HFFc6 (cell line): Measurements from ENCODE around the gene CHAF1B. TPM values are rescaled to one million over a fixed set of nuclear protein-coding genes. Genes with fewer than 3 reads are reported as not detected.

ENCODE experiments used
- DNase-seq: peaks from one replicate; pipeline ENCODE4 v3.0.0-alpha.2; 2018
- H3K27ac Mint-ChIP-seq: 2 replicates; pipeline ENCODE4 v1.8.0; 2020; ENCODE audit warnings: mild to moderate bottlenecking, mixed read lengths
- H3K27me3 Mint-ChIP-seq: 2 replicates; pipeline ENCODE4 v1.8.0; 2021; ENCODE audit warnings: mild to moderate bottlenecking, moderate library complexity, mixed read lengths; ENCODE audit not compliant: insufficient read depth
- H3K36me3 Mint-ChIP-seq: 2 replicates; pipeline ENCODE4 v1.8.0; 2021; ENCODE audit warnings: low read depth, mixed read lengths
- H3K4me1 Mint-ChIP-seq: 2 replicates; pipeline ENCODE4 v1.8.0; 2020; ENCODE audit warnings: low read depth, mixed read lengths
- H3K4me3 Mint-ChIP-seq: 2 replicates; pipeline ENCODE4 v1.8.0; 2020; ENCODE audit warnings: mild to moderate bottlenecking, moderate library complexity, mixed read lengths
- H3K9me3 Mint-ChIP-seq: 2 replicates; pipeline ENCODE4 v1.8.0; 2020; ENCODE audit warnings: mild to moderate bottlenecking, mixed read lengths
- total RNA-seq, 6 experiments: library from RNA; stranded (reverse); fragmentation: NEBNext Ultra II Directional; extraction: Animal tissue kit (Norgen Biotek cat#: 25700); gene quantifications; 2 replicates in 1 of 6; 3 replicates in 5 of 6; pipeline ENCODE4 v1.2.3, GENCODE V29; 2021
- TF ChIP-seq, protein P1 (sequence below): fragments of 200-600 bp; sonication (generic); IDR thresholded peaks from 2 replicates; pipeline ENCODE4 v1.5.0; 2021; ENCODE audit warnings: antibody characterized with exemption, mild to moderate bottlenecking

The CHAF1B gene
- total RNA-seq, 6 experiments from 2014 or later, result 4.3 to 11.4 (median 10.5) TPM

DNA sequence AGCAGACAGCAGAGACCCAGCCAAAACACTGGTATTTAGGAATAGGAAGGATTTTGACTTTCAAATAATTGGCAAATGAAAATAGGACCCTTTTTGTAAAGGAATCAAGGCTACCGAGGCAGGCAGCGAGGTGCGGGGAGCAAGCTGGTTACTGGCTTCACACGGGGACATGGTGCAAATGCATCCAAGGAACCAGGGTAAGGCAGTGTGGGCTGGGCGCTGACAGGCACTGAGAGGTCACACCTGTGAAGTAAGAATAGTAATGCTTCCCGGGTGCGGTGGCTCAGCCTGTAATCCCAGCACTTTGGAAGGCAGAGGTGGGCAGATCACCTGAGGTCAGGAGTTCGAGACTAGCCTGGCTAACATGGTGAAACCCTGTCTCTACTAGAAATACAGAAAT lies 15.5 kb downstream of the CHAF1B start:
- no peaks in the 10 kb centered on the region for H3K9me3 Mint-ChIP-seq
- no peak overlapping the region for H3K4me3 Mint-ChIP-seq
- DNase-seq, result no peak
- H3K36me3 Mint-ChIP-seq, result peaks cover 8% of the 10 kb centered on the region; the same call in 1 of the 2 replicates
- no peaks in the 10 kb centered on the region for H3K4me1 Mint-ChIP-seq
- H3K27ac Mint-ChIP-seq, result no peak overlapping the region
- TF ChIP-seq, protein P1, sequence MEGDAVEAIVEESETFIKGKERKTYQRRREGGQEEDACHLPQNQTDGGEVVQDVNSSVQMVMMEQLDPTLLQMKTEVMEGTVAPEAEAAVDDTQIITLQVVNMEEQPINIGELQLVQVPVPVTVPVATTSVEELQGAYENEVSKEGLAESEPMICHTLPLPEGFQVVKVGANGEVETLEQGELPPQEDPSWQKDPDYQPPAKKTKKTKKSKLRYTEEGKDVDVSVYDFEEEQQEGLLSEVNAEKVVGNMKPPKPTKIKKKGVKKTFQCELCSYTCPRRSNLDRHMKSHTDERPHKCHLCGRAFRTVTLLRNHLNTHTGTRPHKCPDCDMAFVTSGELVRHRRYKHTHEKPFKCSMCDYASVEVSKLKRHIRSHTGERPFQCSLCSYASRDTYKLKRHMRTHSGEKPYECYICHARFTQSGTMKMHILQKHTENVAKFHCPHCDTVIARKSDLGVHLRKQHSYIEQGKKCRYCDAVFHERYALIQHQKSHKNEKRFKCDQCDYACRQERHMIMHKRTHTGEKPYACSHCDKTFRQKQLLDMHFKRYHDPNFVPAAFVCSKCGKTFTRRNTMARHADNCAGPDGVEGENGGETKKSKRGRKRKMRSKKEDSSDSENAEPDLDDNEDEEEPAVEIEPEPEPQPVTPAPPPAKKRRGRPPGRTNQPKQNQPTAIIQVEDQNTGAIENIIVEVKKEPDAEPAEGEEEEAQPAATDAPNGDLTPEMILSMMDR, result no peak
- no peaks in the 10 kb centered on the region for H3K27me3 Mint-ChIP-seq

DNA sequence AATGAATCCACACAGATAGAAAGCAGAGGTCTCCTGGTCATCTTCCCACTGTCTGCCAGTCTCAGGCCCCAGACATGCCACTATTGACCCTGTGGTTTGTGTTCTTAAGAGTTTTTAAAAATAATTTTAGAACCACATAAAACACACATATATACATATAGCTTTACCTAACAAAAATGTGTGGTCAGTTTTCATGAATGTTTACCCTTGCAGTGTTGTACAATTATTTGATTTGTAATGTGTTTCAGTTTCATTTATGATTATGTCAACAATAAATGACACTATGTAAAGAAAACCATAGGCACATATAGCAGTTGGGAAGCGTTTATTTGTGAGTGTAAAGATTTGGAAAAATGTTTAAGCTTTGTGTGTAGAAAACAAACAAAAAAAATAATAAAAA lies 17.1 kb downstream of the CHAF1B start:
- H3K27me3 Mint-ChIP-seq, result no peaks in the 10 kb centered on the region
- no peak overlapping the region for H3K4me3 Mint-ChIP-seq
- H3K36me3 Mint-ChIP-seq, result peaks cover 8% of the 10 kb centered on the region; the same call in 1 of the 2 replicates
- no peaks in the 10 kb centered on the region for H3K9me3 Mint-ChIP-seq
- no peaks in the 10 kb centered on the region for H3K4me1 Mint-ChIP-seq
- TF ChIP-seq, protein P1, result no peak
- no peak overlapping the region for H3K27ac Mint-ChIP-seq
- no peak for DNase-seq

DNA sequence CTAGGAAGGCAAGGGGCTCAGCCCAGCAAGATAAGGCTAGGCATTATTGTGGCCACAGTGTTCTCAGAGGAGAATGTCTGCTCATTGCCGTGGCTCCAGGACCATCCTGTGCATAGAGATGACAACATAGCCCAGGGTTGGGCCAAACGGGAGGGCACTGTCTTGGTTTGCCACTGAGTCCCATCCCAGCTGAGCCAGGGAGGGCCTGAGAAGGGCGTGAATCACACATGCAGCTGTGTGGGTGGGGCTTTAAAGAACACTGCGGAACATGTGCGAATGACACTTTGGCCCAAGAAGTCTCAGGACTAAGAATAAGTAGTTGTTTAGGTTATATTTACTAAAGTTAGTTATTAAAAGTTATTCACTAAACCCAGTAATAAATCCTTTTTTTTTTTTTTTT lies 18.5 kb downstream of the CHAF1B start:
- DNase-seq, result no peak
- H3K4me1 Mint-ChIP-seq, result peaks cover 6% of the 10 kb centered on the region; the same call in 1 of the 2 replicates
- H3K36me3 Mint-ChIP-seq, result peaks cover 5% of the 10 kb centered on the region; the same call in 1 of the 2 replicates
- H3K4me3 Mint-ChIP-seq, result no peak overlapping the region
- H3K9me3 Mint-ChIP-seq, result no peaks in the 10 kb centered on the region
- H3K27me3 Mint-ChIP-seq, result no peaks in the 10 kb centered on the region
- H3K27ac Mint-ChIP-seq, result no peak overlapping the region
- TF ChIP-seq, protein P1, result no peak

DNA sequence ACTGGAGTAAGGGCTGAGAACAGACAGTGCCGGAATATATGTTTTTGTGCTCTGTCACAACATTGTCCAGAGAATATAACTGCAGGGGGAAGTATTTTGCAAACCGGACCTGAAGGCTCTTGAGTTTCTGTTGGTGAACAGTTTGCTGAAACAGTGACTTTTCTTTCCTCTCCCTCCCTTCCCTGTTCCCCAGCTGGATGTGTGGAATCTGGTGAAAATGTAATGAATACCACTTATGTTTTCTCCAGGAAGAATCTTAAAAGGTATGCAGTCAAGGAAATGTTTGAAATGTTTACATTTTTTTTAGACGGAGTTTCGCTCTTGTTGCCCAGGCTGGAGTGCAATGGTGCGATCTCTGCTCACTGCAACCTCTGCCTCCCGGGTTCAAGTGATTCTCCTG lies 23.4 kb downstream of the CHAF1B start:
- no peak for DNase-seq
- H3K4me3 Mint-ChIP-seq, result no peak overlapping the region
- no peak overlapping the region for H3K27ac Mint-ChIP-seq
- H3K36me3 Mint-ChIP-seq, result peaks cover 11% of the 10 kb centered on the region
- no peaks in the 10 kb centered on the region for H3K9me3 Mint-ChIP-seq
- H3K27me3 Mint-ChIP-seq, result peaks cover 1% of the 10 kb centered on the region; the same call in 1 of the 2 replicates
- TF ChIP-seq, protein P1, result no peak
- H3K4me1 Mint-ChIP-seq, result peaks cover 6% of the 10 kb centered on the region; the same call in 1 of the 2 replicates

DNA sequence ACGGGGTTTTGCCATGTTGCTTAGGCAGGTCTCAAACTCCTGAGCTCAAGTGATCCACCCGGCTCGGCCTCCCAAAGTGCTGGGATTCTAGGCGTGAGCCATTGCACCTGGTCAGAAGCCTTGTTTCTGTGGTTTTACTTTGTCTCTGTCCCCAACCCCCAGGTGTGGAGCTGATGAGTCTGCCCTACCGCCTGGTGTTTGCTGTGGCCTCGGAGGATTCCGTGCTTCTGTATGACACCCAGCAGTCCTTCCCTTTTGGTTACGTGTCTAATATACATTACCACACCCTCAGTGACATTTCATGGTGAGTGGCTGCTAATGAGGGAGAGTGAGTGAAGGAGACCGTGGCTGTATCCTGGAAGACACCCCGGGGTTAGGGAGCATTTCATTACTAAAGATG lies 26.1 kb downstream of the CHAF1B start:
- peaks cover 6% of the 10 kb centered on the region; the same call in 1 of the 2 replicates for H3K4me1 Mint-ChIP-seq
- DNase-seq, result no peak
- no peaks in the 10 kb centered on the region for H3K9me3 Mint-ChIP-seq
- TF ChIP-seq, protein P1, result no peak
- H3K27me3 Mint-ChIP-seq, result peaks cover 1% of the 10 kb centered on the region; the same call in 1 of the 2 replicates
- H3K27ac Mint-ChIP-seq, result no peak overlapping the region
- peaks cover 13% of the 10 kb centered on the region for H3K36me3 Mint-ChIP-seq
- H3K4me3 Mint-ChIP-seq, result no peak overlapping the region

DNA sequence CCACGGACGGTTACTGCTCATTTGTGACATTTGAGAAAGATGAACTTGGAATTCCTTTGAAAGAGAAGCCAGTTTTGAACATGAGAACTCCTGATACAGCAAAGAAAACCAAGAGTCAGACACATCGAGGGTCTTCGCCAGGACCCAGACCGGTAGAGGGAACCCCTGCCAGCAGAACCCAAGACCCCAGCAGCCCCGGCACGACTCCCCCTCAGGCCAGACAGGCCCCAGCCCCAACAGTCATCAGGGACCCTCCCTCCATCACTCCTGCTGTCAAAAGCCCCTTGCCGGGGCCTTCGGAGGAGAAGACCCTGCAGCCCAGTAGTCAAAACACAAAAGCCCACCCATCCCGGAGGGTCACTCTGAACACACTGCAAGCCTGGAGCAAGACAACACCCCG lies 27.7 kb downstream of the CHAF1B start:
- peaks cover 6% of the 10 kb centered on the region; the same call in 1 of the 2 replicates for H3K4me1 Mint-ChIP-seq
- peaks cover 1% of the 10 kb centered on the region; the same call in 1 of the 2 replicates for H3K27me3 Mint-ChIP-seq
- TF ChIP-seq, protein P1, result no peak

More for the DNA sequence above, 27.7 kb downstream of the CHAF1B start:
- DNase-seq, result no peak
- H3K4me3 Mint-ChIP-seq, result no peak overlapping the region
- no peaks in the 10 kb centered on the region for H3K9me3 Mint-ChIP-seq
- H3K27ac Mint-ChIP-seq, result no peak overlapping the region
- peaks cover 16% of the 10 kb centered on the region for H3K36me3 Mint-ChIP-seq
